ENCODE measurements around the gene PLXNA2. TPM values are rescaled to one million over a fixed set of nuclear protein-coding genes. Genes with fewer than 3 reads are reported as not detected.

Gene PLXNA2
- total and polyA plus RNA-seq, 2 of the 8 experiments (the other 6 are each of a cell fraction or from before 2014, with no cell fraction given), result 0.33 to 1.5 TPM

DNA sequence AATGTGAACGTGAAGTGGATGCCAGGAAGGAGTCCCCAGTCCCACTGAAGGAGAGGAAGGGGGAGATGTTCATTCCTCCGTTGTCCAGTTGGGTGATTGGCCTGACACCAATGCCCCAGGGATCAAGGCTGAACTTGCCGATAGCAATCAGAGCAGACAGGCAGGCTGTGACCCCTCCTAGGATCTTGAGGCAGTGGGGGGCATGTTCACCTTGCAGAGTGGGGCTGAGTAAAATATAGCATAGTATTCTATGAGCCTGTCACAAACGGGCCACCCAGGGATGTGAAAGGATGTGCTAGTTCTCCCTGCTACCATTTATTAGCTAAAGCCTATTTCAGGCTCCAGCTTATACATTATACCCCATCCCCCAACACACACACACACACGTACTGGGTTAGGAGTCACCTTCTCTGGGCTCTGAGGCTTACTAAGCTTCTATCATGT is 252.6 kb downstream of the PLXNA2 start:
- Histone ChIP-seq H3K23me2 (ENCODE audit: low read depth, low read length) (no peaks in the 10 kb centered on the region), H3K14ac (ENCODE audit: insufficient read length) (no peak overlapping the region), H3K36me3 (ENCODE audit: control insufficient read depth in 2 of 4, insufficient read depth in 4 of 4, low read length in 3 of 4) (no peaks in the 10 kb centered on the region), H2BK5ac (ENCODE audit: low read depth, low read length) (no peak overlapping the region), H4K5ac (ENCODE audit: insufficient read length, low read depth, low read length) (no peak overlapping the region), H3K23ac (ENCODE audit: insufficient read length) (no peak overlapping the region), H4K91ac (replicated peaks; ENCODE audit: insufficient read length, low read length) (no peak overlapping the region), H2BK20ac (ENCODE audit: low read length) (no peak overlapping the region), H3K18ac (ENCODE audit: extremely low read depth, low read length) (no peak overlapping the region), H3K4me1 (replicated peaks in 1 of 4; ENCODE audit: control insufficient read depth in 3 of 4, insufficient read depth in 4 of 4, low read length in 3 of 4) (peaks cover 0 to 2% (median 0%) of the 10 kb centered on the region in 4 experiments; a peak in 2 of 7 replicates), H2BK120ac (replicated peaks; ENCODE audit: low read depth, low read length) (no peak overlapping the region), H2AK5ac (ENCODE audit: low read depth, low read length) (no peak overlapping the region), H3K79me2 (ENCODE audit: control insufficient read depth in 1 of 2, insufficient read depth in 2 of 2, low read length in 2 of 2) (no peaks in the 10 kb centered on the region), H3K79me1 (ENCODE audit: low read depth, low read length) (no peaks in the 10 kb centered on the region), H3K4me3 (ENCODE audit: extremely low read depth in 1 of 4, insufficient read depth in 2 of 4, low read depth in 3 of 4, low read length in 4 of 4) (no peak overlapping the region), H2BK15ac (ENCODE audit: low read length) (no peak overlapping the region), H4K20me1 (replicated peaks in 1 of 2; ENCODE audit: control insufficient read depth in 1 of 2, insufficient read depth in 2 of 2, low read length in 2 of 2) (no peaks in the 10 kb centered on the region), H3K4me2 (ENCODE audit: insufficient read depth in 1 of 2, low read depth in 2 of 2, low read length in 2 of 2) (no peak overlapping the region), H3K9ac (replicated peaks in 1 of 4; ENCODE audit: extremely low read depth in 1 of 4, low read depth in 3 of 4, low read length in 3 of 4) (no peak overlapping the region), H4K8ac (ENCODE audit: extremely low read depth, insufficient read depth, low read length) (no peak overlapping the region), H3K4ac (replicated peaks; ENCODE audit: insufficient read length, low read depth, low read length) (no peak overlapping the region), H3K56ac (replicated peaks; ENCODE audit: insufficient read length, low read depth, low read length) (no peak overlapping the region), H3K9me3 (ENCODE audit: insufficient read depth in 2 of 2, low read depth in 1 of 2, low read length in 1 of 2) (no peaks in the 10 kb centered on the region), H2BK12ac (ENCODE audit: low read depth, low read length) (no peak overlapping the region), H3K27ac (ENCODE audit: low read depth, low read length) (no peak overlapping the region), H3K27me3 (replicated peaks in 1 of 4; ENCODE audit: control insufficient read depth in 3 of 4, extremely low read depth in 1 of 4, insufficient read depth in 3 of 4, low read length in 3 of 4) (no peaks in the 10 kb centered on the region), H2AFZ (ENCODE audit: low read length) (no peak overlapping the region)
- FAIRE-seq (no peak), DNase-seq (ENCODE audit: low read depth in 1 of 2, low spot score in 2 of 2) (no peak)
- ChIA-PET CTCF (ENCODE audit: partially characterized antibody) (interaction anchor here (0.8 to 3.3 kb wide), 5 partner anchors 17 to 249 kb away, joined by 3 to 22 read pairs (median 7); no protein-coding TSS in a partner anchor), POLR2A (ENCODE audit: partially characterized antibody) (no interaction called here)
- WGBS, 2 experiments (ENCODE audit: extremely low coverage in 1 of 2, insufficient coverage in 1 of 2, insufficient read length in 1 of 2, insufficient replicate concordance in 2 of 2, low coverage in 1 of 2, low lambda C conversion rate in 2 of 2, missing lambda C conversion rate in 1 of 2), result 83% methylated on average over 5 of the region's 5 CpGs; no CpG with 5 or more reads in 1 of the 2 experiments
- TF ChIP-seq SRF (IDR thresholded peaks at IDR 0.05; ENCODE audit: low read depth, low read length), result no peak
